Heart left ventricle (tissue), 16 donors: ENCODE measurements around the gene DCAF8. TPM values are rescaled to one million over a fixed set of nuclear protein-coding genes. Genes with fewer than 3 reads are reported as not detected.

Source experiments
- ATAC-seq, 4 donors: fragments of 200-7000 bp; cut with Tn5 transposase; one replicate each; pipeline ENCODE4 v1.9.1; 2020 to 2022; ENCODE audit warnings: moderate library complexity in 4 of 4, mild to moderate bottlenecking in 3 of 4, moderate number of reproducible peaks in 1 of 4
- DNase-seq, 5 donors: peaks; one replicate each; pipeline ENCODE4 v3.0.0-alpha.2; 2020
- H3K27ac ChIP-seq, 12 donors: fragments of 200-600 bp; sonication (generic) in 4 of 12; one replicate each; pipeline versions ENCODE4 v1.5.0 to v1.8.0; 2016 to 2022; ENCODE audit warnings: mild to moderate bottlenecking in 2 of 12
- H3K27me3 ChIP-seq, 9 donors: fragments of 200-600 bp; sonication (generic) in 2 of 9; one replicate each; pipeline versions ENCODE4 v1.5.1 to v1.8.0; 2016 to 2022; ENCODE audit warnings: mild to moderate bottlenecking in 3 of 9
- H3K36me3 ChIP-seq, 9 donors: fragments of 200-600 bp; sonication (generic) in 2 of 9; one replicate each; pipeline versions ENCODE4 v1.5.0 to v1.8.0; 2018 to 2022; ENCODE audit warnings: mild to moderate bottlenecking in 2 of 9
- H3K4me1 ChIP-seq, 12 donors: fragments of 200-600 bp; sonication (generic) in 4 of 12; one replicate each; pipeline versions ENCODE4 v1.5.0 to v1.8.0; 2016 to 2022; ENCODE audit warnings: mild to moderate bottlenecking in 3 of 12
- H3K4me3 ChIP-seq, 12 donors: fragments of 200-600 bp; sonication (generic) in 4 of 12; one replicate each; pipeline versions ENCODE4 v1.5.0 to v1.8.0; 2017 to 2022; ENCODE audit warnings: mild to moderate bottlenecking in 9 of 12, moderate library complexity in 4 of 12
- H3K9me3 ChIP-seq, 12 donors: fragments of 200-600 bp; sonication (generic) in 4 of 12; one replicate each; pipeline versions ENCODE4 v1.5.0 to v1.8.0; 2016 to 2022; ENCODE audit warnings: mild to moderate bottlenecking in 1 of 12
- CTCF ChIP-seq, 12 donors: fragments of 200-600 bp; sonication (generic) in 4 of 12; IDR thresholded peaks; one replicate each; pipeline versions ENCODE4 v1.5.0 to v1.8.0; 2018 to 2022; ENCODE audit warnings: antibody characterized with exemption in 12 of 12, mild to moderate bottlenecking in 5 of 12
- POLR2A ChIP-seq, 2 donors: fragments of 450-650 bp; IDR thresholded peaks; one replicate each; pipeline ENCODE4 v1.6.1; 2017; ENCODE audit warnings: antibody characterized with exemption in 2 of 2, mild to moderate bottlenecking in 2 of 2, moderate library complexity in 2 of 2
- WGBS, 4 donors: extraction: QIAGEN DNeasy Blood & Tissue Kit in 2 of 4; methylation state at CpG; one replicate each; pipeline versions ENCODE4 v1.1.5 to v1.1.7; 2013 to 2018; 5-methylcytosine and 5-hydroxymethylcytosine counted together
- intact Hi-C, 10 donors: fragments of 100-400 bp; cut with DNase I; formaldehyde crosslinking; loops; one replicate each; pipeline versions ENCODE4 v1.11.1 to v1.14.2; 2022
- polyA plus RNA-seq, 2 donors: library from polyadenylated mRNA; stranded (reverse); fragments of 200-250 nt; gene quantifications; one replicate each; pipeline ENCODE4 v1.2.3, GENCODE V29; 2013
- total RNA-seq, 9 donors: library from RNA; depleted of rRNA in 2 of 9; stranded (reverse); fragments of >200 nt in 2 of 9; fragmentation: NEBNext Ultra II Directional in 3 of 9; extraction: Animal tissue kit (Norgen Biotek cat#: 25700) in 3 of 9; gene quantifications; one replicate each; pipeline versions ENCODE4 v1.1.0 to v1.2.4, GENCODE V29; 2016 to 2023
- donor health status: ischemic (EF 13 %, LVEDD 7.1; RV severe dilation, severe dysfunction).
- donor health status: healthy with polysubstance abuse.
- donor health status: DM: no; HTN: yes; CAD: no.
- donor health status: DM: no; HTN: no; CAD: no.
- donor health status: ischemic (EF 25% LVEDD 6.9; RV normal size, moderate dysfunction).
- donor health status: ischemic (EF 25% LVEDD 5.7; RV mildly dilated, moderate dysfunction).
- donor health status: healthy.
- donor health status: DM: yes; HTN: yes; CAD: no.
- donor health status: ischemic (EF 35%, LVEDD 5.7; RV mildly dilated, moderate dysfunction).
- donor health status: nonischemic (EF 11% LVEDD 7.7; RV severe dilation, severe dysfunction).
- donor health status: DM: yes; HTN: yes; CAD: no.
- donor health status: PGD.
- donor health status: ischemic (EF 29% LVEDD 5.4; RV normal size, mild dysfunction).
- donor health status: nonischemic (EF 23%, LVEDD 6.1; RV moderate dilation, normal function).

DCAF8 gene
- total and polyA plus RNA-seq, 11 donors = 78.4 to 161 (median 128) TPM

- Histone ChIP-seq H3K27me3 (no peaks in the 10 kb centered on the region), H3K27ac (no peak overlapping the region), H3K4me3 (no peak overlapping the region), H3K36me3 (no peaks in the 10 kb centered on the region), H3K9me3 (no peaks in the 10 kb centered on the region), H3K4me1 (peaks cover 0 to 24% (median 17%) of the 10 kb centered on the region in 12 donors)
- TF ChIP-seq CTCF (IDR thresholded peaks at IDR 0.05) (no peak), POLR2A (IDR thresholded peaks at IDR 0.05) (no peak)
- intact Hi-C loops = no loop called here
- 83 to 89% (median 87%) methylated on average over 4 of the region's 4 CpGs for WGBS, 4 donors
- DNase-seq (no peak), ATAC-seq (no peak)
Observed at GRCh38 chr1:160264795-160265307, 2.5 kb upstream of the DCAF8 start.

- DNase-seq (peak in 1 of 5 donors; percentile 24), ATAC-seq (peak; percentile 1 to 56 (median 24))
- intact Hi-C loops = no loop called here
Observed at GRCh38 chr1:160261556-160261892, 825 bp downstream of the DCAF8 start.

GRCh38 chr1:160260406-160261382 is 1.7 kb downstream of the DCAF8 start:
- Histone ChIP-seq H3K36me3 (peaks cover 0 to 11% (median 0%) of the 10 kb centered on the region in 9 donors), H3K27me3 (no peaks in the 10 kb centered on the region), H3K4me1 (peaks cover 0 to 58% (median 51%) of the 10 kb centered on the region in 12 donors), H3K27ac (peak overlapping the region; percentile 87 to 99 (median 97)), H3K4me3 (peak overlapping the region; percentile 70 to 97 (median 86)), H3K9me3 (no peaks in the 10 kb centered on the region)
- 24 to 33% (median 27%) methylated on average over 6 of the region's 6 CpGs for WGBS, 4 donors
- ATAC-seq (no peak), DNase-seq (peak in 1 of 5 donors; percentile 16)
- TF ChIP-seq POLR2A (IDR thresholded peaks at IDR 0.05) (no peak), CTCF (IDR thresholded peaks at IDR 0.05) (no peak)
- intact Hi-C loops = no loop called here

More at GRCh38 chr1:160261556-160261892, 825 bp downstream of the DCAF8 start:
- 0 to 2% (median 0%) methylated on average over 8 of the region's 8 CpGs for WGBS, 4 donors
- Histone ChIP-seq H3K36me3 (peaks cover 0 to 11% (median 0%) of the 10 kb centered on the region in 9 donors), H3K27ac (peak overlapping the region; percentile 87 to 99 (median 97)), H3K4me1 (peaks cover 0 to 57% (median 43%) of the 10 kb centered on the region in 12 donors), H3K27me3 (no peaks in the 10 kb centered on the region), H3K9me3 (no peaks in the 10 kb centered on the region), H3K4me3 (peak overlapping the region; percentile 70 to 97 (median 86))
- no peak for TF ChIP-seq POLR2A (IDR thresholded peaks at IDR 0.05)

- TF ChIP-seq CTCF (IDR thresholded peaks at IDR 0.05) (no peak), POLR2A (IDR thresholded peaks at IDR 0.05) (no peak)
- ATAC-seq = no peak
- intact Hi-C loops = loop anchor here in 2 of 10 donors (5.0 to 10.0 kb wide), 2 partner anchors 51 to 153 kb away; partner anchors contain the start of gene PEA15 (in 1 of the 2)
- Histone ChIP-seq H3K36me3 (peaks cover 0 to 27% (median 13%) of the 10 kb centered on the region in 9 donors), H3K27me3 (no peaks in the 10 kb centered on the region), H3K4me3 (no peak overlapping the region), H3K9me3 (no peaks in the 10 kb centered on the region), H3K4me1 (peaks cover 0 to 69% (median 52%) of the 10 kb centered on the region in 12 donors), H3K27ac (peak overlapping the region in 1 of 12 donors; percentile 35)
- WGBS, 4 donors = 89 to 95% (median 93%) methylated on average over 7 of the region's 7 CpGs
- no peak for DNase-seq
Observed at GRCh38 chr1:160258177-160258798, 4.1 kb downstream of the DCAF8 start.
